ENCODE measurements around the gene CRYGN. TPM values are rescaled to one million over a fixed set of nuclear protein-coding genes. Genes with fewer than 3 reads are reported as not detected.

The CRYGN gene
- total RNA-seq, 3 donors from 2014 or later, result 0.51 TPM; not detected in 2

DNA sequence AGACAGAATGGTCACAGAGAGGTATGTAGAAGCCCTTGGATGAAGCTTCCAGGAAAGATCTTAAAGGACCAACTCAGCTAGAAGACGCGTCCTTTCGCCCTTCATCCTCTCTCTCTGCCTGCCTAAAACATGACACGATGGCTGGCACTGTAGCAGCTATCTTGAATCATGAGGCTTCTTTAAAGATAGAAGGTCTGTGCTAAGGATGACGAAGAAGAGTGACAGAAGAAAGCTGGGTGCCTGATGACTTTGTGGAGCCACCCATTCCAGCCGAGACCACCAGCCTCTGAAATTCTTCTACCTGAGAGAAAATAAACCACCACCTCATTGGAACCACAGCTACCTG is 55.6 kb downstream of the CRYGN start:
- H3K9me3 ChIP-seq, result no peaks in the 10 kb centered on the region
- TF ChIP-seq, protein P1, sequence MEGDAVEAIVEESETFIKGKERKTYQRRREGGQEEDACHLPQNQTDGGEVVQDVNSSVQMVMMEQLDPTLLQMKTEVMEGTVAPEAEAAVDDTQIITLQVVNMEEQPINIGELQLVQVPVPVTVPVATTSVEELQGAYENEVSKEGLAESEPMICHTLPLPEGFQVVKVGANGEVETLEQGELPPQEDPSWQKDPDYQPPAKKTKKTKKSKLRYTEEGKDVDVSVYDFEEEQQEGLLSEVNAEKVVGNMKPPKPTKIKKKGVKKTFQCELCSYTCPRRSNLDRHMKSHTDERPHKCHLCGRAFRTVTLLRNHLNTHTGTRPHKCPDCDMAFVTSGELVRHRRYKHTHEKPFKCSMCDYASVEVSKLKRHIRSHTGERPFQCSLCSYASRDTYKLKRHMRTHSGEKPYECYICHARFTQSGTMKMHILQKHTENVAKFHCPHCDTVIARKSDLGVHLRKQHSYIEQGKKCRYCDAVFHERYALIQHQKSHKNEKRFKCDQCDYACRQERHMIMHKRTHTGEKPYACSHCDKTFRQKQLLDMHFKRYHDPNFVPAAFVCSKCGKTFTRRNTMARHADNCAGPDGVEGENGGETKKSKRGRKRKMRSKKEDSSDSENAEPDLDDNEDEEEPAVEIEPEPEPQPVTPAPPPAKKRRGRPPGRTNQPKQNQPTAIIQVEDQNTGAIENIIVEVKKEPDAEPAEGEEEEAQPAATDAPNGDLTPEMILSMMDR (IDR thresholded peaks at IDR 0.05), result no peak
- DNase-seq (no peak), ATAC-seq (no peak)
- intact Hi-C loops (cut with DNase I, micrococcal nuclease), result no loop called here
- no peaks in the 10 kb centered on the region for H3K36me3 ChIP-seq (ENCODE audit: low read depth)
- no peak overlapping the region for H3K4me3 ChIP-seq
- peaks cover 10% of the 10 kb centered on the region for H3K4me1 ChIP-seq (ENCODE audit: low read depth)

DNA sequence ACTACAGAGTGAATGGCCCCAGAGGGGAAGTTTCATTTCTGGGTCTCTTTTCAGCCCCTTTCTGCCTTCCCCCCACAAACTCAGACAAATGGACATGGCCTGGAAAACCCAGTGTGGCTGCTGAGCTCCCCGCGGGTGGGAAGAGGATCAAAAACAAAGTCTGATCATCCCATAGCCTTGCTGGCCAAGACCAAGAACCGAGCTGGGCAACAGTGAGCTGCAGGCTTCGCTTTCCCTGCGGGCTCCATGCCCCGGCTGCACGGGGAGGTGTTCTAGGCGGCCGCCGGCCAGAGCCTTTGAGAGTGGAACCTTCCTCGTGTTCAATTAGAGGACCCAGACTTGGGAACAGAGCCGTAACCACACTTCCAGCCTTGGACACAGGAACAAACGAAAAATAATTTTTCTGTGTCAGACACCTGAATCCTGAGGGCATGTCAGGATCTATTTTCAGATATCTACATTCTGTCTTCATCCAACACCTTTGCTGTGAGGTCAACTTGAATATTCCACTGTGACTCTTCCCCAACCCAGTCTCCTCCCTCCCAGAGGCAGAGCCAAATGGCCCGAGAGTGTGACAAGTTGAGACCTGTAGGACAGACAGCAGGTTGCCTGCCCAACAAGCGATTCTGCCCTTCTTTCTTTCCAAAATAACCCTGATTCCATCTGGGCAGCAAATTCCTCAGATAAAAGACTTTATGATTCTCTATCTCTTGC is 56.1 kb downstream of the CRYGN start:
- Histone ChIP-seq H3K4me3 (no peak overlapping the region), H3K9me3 (no peaks in the 10 kb centered on the region), H3K36me3 (ENCODE audit: low read depth) (no peaks in the 10 kb centered on the region), H3K4me1 (ENCODE audit: low read depth) (peaks cover 10% of the 10 kb centered on the region)
- ATAC-seq (no peak), DNase-seq (peak in 1 of 3 donors; percentile 6)
- intact Hi-C loops (cut with DNase I, micrococcal nuclease), result no loop called here
- TF ChIP-seq, protein P1 (IDR thresholded peaks at IDR 0.05), result no peak

DNA sequence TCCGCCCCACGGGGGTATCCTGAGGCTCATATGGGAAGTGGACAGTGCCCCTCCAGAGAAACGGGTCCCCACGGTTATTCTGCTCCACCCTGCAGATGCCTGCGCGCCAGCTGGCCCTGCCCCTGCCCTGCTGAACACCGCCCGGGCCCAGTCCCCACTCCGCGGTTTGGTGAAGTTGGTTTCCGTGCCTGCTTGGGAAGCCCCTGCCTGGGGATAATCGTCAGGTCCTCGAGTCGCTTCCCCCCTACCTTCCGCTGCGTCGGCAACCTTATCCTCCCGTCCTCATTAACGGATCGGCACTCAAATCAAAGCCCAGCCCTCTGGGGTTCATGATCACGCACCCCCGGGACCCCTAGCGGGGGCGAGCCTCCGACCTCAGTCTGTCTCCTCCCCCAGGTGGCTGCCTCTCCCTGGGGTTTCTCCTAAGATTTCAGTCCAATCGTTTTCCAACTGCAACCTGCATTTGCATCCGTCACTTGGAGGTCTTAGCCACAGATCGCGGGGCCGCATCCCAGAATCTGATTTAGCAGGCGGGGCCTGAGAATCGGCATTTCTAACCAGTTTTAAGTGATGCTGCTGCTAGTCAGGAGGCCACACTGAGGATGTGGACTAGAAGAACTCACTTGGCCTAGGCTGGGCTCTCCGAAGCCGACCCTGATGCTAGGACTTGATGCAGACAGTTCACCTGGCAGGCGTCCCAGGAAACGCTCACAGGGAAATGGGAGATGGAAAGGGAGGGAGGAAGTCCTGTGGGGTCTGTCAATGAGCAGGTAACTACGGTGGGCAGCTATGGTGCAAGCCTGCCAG is 57.7 kb downstream of the CRYGN start:
- Histone ChIP-seq H3K4me1 (ENCODE audit: low read depth) (peaks cover 10% of the 10 kb centered on the region), H3K9me3 (no peaks in the 10 kb centered on the region), H3K4me3 (no peak overlapping the region), H3K36me3 (ENCODE audit: low read depth) (peaks cover 2% of the 10 kb centered on the region)
- intact Hi-C loops (cut with DNase I, micrococcal nuclease), result no loop called here
- DNase-seq, result peak in 1 of 3 donors; percentile 23
- TF ChIP-seq, protein P1 (IDR thresholded peaks at IDR 0.05), result no peak
- peak; percentile 7 for ATAC-seq

DNA sequence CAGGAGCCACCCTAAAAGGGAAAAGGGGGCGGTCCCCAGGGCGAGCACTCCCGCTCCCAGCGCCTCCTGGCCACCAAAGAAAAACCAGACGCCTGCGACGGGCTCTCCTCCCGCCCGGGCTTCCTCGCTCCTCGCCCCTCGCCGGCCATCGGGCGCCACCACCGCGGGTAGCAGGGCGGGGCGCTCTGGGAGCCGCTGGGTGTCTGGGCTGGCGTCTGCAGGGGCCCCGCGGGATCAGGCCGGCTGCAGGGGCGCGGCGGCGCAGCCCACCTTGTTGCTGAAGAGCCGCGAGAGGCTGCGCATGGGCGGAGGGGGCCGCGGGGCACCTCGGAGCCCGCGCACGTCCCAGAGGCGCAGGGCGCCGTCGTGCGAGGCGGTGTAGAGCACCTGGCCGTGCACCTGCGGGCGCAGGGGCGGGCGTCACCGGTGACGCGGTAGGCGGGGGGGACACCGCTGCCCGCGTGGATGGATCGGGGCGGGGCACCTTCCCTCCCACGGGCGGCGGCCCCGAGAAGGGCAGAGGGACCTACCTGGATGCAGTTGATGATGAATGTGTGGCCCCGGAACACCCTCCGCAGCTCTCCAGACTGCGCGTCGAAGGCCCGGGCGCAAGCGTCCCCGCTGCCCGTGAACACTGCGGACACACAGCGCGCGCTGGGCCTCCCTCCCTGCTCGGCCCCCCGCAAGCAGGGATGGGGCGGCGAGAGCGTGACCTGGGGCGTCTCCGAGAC is 58.4 kb downstream of the CRYGN start:
- Histone ChIP-seq H3K36me3 (ENCODE audit: low read depth) (peaks cover 2% of the 10 kb centered on the region), H3K4me3 (no peak overlapping the region), H3K4me1 (ENCODE audit: low read depth) (peaks cover 10% of the 10 kb centered on the region), H3K9me3 (no peaks in the 10 kb centered on the region)
- TF ChIP-seq, protein P1 (IDR thresholded peaks at IDR 0.05), result no peak
- intact Hi-C loops (cut with DNase I, micrococcal nuclease), result no loop called here
- ATAC-seq (peak; percentile 45), DNase-seq (peak in 2 of 3 donors; percentile 35 to 49)

DNA sequence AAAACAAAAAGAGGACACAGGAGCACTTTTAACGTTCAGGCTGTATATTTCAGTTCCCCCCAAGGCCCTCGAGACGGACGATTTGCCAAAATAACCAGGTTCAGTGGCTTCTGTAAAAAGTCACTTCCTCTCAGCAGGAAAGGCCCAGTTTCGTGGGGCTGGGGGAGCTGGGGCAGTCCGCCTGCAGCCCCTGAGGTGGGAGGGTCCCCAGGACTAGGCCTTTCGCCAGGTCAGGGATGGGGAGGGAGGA is 58.9 kb downstream of the CRYGN start:
- Histone ChIP-seq H3K4me1 (ENCODE audit: low read depth) (peaks cover 10% of the 10 kb centered on the region), H3K9me3 (no peaks in the 10 kb centered on the region), H3K36me3 (ENCODE audit: low read depth) (peaks cover 2% of the 10 kb centered on the region), H3K4me3 (no peak overlapping the region)
- no peak for ATAC-seq
- TF ChIP-seq, protein P1 (IDR thresholded peaks at IDR 0.05), result no peak
- intact Hi-C loops (cut with DNase I, micrococcal nuclease), result no loop called here
- DNase-seq, result no peak
